ENCODE measurements around the gene RERE.

- TF ChIP-seq POLR2AphosphoS5 (IDR thresholded peaks at IDR 0.05; ENCODE audit: insufficient read depth in 1 of 2, low read depth in 1 of 2) (no peak), CTCF (IDR thresholded peaks at IDR 0.05) (no peak), POLR2A (IDR thresholded peaks at IDR 0.05) (no peak)
Measured at GRCh38 chr1:8345621-8346415, 471.6 kb downstream of the RERE start.
